Nasal cavity respiratory epithelium epithelial cell of viscerocranial mucosa (primary cell): Measurements from ENCODE around the gene CCND1. TPM values are rescaled to one million over a fixed set of nuclear protein-coding genes. Genes with fewer than 3 reads are reported as not detected.

Source experiments
- total RNA-seq: library from RNA; depleted of rRNA; stranded (reverse); fragments of >200 nt; gene quantifications from 2 replicates; pipeline ENCODE4 v1.2.3, GENCODE V29; 2014

CCND1 gene
- total RNA-seq, result 90.9 and 423 TPM in 2 replicates

DNA sequence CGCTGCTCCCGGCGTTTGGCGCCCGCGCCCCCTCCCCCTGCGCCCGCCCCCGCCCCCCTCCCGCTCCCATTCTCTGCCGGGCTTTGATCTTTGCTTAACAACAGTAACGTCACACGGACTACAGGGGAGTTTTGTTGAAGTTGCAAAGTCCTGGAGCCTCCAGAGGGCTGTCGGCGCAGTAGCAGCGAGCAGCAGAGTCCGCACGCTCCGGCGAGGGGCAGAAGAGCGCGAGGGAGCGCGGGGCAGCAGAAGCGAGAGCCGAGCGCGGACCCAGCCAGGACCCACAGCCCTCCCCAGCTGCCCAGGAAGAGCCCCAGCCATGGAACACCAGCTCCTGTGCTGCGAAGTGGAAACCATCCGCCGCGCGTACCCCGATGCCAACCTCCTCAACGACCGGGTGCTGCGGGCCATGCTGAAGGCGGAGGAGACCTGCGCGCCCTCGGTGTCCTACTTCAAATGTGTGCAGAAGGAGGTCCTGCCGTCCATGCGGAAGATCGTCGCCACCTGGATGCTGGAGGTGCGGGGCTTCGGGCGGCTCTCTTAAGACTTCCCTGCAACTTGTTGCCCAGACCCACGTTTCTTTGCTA lies at the start of gene CCND1:
CCND1 (plus strand) TSS at position 162 of the 587 bp plus-strand sequence; CDS start at position 320, 158 bp downstream.

DNA sequence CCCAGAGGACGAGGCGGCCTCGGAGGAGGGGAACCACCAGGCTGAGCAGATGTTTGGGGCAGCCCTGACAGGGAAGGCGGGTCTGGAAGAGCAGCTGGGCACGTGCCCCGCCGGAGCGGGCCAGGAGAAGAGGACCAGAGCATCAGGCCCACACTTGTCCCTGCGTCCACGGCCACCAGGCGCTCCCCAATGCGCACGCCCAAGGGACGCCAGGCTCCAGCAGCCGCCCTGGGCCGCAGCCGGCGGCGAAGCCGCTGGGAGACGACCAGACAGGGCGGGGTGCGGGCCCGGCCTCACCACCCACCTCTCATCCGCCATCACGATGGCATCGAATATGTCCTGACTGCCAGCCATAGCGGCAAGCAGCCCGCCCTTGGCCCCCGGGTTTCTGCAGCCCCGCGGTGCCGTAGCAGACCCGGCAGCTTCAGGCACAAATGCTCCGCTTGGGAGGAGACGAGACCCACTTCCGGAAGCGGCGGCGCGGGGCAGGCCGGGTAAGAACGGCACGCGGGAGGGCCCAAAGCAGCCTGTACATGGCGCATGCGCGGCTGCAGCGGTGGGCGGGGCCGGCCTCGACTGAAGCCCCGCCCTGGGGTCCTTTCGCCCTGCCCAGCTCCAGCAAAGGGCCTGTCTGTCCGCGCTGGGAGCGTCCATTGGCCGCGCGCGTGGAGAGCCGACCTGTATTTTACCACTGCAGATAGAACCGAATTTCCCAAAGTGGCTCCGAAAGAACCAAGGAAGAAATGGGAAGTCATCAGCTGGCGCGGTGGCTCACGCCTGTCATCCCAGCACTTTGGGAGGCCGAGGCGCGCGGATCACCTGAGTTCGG lies 34.1 kb downstream of the CCND1 start, which contains the start of gene LTO1:
LTO1 (minus strand) TSS at position 468 of the 829 bp plus-strand sequence; CDS start at position 354, 114 bp downstream.

Other genes with a start within 250 kb of the CCND1 start
- gene LINC01488, start 159.5 kb upstream of the CCND1 start, total RNA-seq, result not detected in 2 replicates
- gene LTO1, start 34.2 kb downstream of the CCND1 start, total RNA-seq, result 16.7 and 29.7 TPM in 2 replicates
- gene FGF19, start 62.9 kb downstream of the CCND1 start, total RNA-seq, result under 0.01 TPM in 1 of 2 replicates, not detected in the other
- gene FGF4, start 134.2 kb downstream of the CCND1 start, total RNA-seq, result not detected in 2 replicates
- gene FGF3, start 178.3 kb downstream of the CCND1 start, total RNA-seq, result not detected in 2 replicates